Stromal cell of bone marrow (primary cell): ENCODE results near the gene FBL.
A peak's percentile ranks its signal among the peaks of the same experiment; 100 is the strongest.
"Not testable (repeated sequence)": the region's sequence is repeated elsewhere in the genome, so short reads cannot be mapped to it uniquely, and the experiment has no call there.

Experiments
- DNase-seq: peaks from one replicate; pipeline ENCODE4 v3.0.0-alpha.2; 2012; ENCODE audit warnings: low read depth

The FBL gene

DNA sequence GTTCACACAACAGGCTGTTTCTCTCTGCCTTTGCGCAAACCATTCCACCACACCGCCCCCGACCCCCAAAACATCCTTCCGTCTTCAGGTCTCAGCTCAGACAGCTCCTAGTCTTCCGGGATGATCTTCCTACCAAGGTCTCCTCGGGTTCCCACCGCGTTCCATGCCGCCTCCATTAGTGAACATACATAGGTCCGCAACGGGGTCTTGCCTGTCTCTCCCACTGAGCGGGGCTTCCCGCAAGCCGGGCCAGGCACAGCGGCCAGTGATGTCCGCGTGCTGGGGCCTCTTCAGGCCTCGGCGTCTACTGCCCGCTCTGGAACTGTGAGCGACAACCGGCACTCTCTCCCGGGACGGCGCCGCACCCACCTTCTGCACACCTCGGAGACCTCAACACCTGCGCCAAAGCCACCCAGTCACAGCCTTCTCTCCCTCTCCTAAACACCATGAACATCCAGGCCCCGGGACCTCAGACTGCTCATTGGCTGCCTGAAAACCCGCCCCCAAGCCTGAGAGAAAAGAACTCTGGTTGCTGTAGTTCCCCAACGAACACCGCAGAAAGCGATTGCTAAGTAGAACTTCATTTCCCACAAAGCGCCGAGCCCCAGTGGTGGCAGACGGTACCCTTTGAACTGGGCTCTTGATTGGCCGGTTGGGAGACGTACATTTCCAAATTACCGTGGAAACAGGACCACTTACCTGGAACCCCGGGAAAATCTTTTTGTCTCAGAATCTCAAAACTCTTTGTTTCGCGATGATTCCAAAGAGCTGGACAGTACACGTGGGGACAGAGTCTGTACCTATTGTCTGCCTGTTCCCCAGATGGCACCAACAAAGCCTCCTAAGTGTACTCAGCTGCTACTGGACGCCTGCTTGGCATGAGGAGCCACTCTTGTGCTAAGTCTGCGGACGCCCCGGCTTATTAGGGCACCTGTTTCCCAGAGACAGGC lies 21.8 kb downstream of the FBL start:
- peak; percentile 91 for DNase-seq

DNA sequence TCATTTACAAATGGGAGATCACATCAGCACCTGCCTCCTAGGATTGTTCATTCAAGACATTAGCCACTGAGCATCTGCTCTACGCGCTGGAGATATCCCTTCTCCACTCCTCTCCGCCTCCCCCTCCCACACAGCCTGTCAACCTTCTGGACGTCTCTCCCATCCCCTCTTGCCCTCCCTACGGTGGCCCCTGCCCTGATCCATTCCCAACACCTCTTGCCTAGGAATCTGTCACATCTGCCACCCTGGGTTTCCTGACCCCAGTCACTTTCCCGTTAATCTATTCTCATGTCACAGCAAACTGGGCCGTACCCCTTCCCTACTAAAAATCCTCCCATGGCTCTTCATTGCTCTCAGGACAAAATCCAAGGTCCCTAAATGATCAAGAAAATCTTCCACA lies 22.5 kb downstream of the FBL start:
- DNase-seq, result no peak

DNA sequence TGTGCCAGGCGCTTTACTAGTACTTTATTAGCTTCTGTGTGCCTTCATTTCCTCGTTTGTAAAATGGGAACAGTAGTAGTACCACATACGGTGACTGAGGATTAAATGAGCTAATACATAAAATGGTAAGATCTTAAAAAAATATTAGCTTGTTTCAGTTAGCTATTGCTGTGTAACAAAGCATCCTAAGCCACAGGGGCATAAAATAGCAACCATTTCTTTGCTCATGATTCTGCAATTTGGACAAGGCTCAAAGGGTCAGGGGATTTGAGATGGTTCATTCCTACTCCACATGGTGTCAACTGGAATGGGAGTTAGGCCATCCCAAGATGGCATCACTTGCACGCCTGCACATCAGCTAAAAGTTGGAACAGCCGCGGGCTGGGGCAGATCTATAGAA lies 25.5 kb downstream of the FBL start:
- no peak for DNase-seq

DNA sequence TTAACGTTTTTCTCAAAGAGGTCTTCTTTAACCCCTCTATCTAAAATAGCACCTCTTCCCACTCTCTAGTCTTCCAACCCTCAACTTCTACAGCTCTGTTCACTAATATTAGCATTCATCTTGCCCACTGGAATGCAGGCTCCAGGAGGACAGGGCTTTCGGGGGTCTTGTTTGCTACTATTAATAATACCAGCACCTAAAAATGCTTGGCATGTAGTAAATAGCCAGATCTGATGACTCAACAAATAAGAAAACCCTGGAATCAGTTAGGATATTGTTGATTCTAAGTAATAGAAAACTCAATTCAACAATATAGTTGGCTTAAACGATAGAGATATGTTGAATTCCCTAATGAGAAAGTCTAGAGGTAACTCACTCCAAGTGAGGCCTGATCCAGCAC lies 26.4 kb downstream of the FBL start:
- no peak for DNase-seq

DNA sequence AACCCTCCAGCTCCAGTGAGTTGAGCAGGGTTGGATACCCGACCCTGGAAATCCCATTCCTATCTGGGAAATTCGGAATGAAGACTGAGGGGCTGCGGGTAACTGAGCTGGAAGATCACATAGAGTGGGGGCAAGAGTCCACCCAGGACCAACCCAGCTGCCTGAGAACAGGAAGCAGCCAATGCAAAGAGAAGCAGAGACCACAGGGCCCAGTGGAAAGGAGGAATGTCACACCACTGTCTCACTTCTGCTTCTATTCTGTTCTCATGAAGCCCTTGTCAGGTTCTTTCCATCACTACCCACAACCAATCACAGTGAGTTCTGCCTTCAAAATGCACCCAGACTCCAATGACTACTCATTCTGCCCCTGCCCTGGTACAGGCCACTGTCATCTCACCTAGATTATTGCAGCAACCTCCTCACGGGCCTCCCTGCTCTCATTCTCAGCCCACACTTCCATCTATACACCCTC lies 27.5 kb downstream of the FBL start:
- no peak for DNase-seq

DNA sequence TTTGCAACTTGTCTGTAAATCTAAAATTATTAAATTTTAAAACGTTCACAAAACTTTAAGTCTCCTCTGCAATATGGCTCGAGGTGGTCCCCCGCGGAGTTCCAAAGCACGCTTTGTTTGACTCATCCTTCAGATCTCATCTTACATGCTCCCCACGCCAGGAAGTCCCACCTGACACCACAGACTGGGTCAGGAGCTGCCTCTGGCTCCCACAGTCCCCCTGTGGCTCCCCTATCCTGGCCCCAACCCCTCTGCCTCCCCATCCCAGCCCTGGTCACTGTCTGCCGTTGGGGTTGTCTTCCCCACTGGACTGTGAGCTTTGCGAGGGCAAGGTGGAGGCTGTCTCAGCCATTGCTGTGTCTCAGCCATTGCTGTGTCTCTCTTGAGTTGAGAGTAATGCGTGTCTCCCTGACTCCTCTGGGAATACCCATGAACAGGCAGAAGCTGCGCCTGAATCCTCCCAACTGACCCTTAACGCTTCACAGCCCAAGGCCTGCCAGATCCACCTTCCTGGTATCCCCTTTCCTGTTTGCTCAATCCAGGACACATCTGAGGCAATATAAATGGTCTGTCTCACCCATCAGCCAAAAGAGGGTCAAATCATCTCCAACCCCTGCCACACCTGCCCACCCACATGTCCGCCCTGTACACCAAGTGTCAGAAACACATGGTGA lies 28.2 kb downstream of the FBL start:
- DNase-seq, result no peak

DNA sequence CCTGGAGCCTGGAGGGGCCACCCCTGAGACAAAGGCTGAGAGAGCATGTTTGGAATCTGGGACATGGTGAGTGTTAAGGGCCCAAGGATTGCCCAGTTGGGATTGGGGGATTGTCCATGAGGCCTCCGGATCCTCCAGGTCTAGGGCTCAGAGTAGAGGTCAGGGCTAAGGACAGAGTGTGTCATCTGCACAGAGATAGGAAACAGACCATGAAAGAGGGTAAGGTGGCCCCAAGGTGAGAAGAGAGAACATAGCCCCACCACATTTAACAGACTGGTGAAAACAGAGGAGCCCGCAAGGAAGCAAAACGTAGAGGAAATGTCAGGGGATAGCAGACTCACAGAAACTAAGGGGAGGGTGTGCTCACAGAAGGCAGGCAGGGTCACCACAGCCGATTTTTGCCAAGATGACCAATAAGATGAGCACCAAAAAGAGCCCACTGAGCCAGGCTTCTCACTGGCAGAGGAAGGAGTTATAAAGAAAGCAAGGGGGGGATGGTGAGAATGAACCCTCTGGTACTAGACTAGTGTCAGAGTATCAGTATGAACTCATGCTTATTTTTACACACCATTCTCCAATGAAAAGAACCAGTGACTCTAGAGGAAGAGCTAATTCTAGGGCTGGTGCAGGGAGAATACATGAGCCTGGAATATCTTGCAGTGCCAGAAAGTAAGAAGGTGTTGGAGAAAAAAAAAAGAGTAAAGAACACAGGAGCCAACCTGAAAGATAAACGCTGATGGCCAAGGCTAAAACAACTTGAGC lies 29.7 kb downstream of the FBL start:
- DNase-seq, result no peak

DNA sequence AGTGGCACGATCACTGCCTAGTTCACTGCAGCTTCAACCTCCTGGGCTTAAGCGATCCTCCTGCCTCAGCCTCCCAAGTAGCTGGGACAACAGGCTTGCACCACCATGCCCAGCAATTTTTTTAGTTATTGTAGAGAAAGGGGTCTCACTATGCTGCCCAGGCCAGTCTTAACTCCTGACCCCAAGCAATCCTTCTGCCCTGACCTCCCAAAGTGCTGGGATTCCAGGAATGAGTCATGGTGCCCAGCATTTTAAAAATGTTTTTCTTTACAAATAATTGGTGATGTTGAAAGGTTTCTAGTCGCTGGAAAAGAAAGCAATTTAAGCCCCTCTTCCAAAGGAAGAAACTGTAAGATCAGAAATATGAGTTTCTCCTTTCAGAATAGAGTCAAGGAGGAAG lies 31.6 kb downstream of the FBL start:
- DNase-seq, result no peak

DNA sequence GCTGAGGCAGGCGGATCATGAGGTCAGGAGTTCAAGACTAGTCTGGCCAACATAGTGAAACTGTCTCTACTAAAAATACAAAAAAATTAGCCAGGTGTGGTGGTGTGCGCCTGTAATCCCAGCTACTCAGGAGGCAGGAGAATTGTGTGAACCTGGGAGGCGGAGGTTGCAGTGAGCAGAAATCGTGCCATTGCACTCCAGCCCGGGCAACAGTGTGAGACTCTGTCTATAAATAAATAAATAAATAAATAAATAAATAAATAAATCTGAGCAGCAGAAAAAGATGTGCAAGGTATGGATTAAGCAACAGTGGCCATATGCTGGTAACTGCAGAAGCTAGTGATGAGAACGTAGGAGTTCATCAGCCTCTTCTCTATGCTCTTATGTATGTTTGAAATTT lies 32.1 kb downstream of the FBL start:
- not testable (repeated sequence) for DNase-seq

DNA sequence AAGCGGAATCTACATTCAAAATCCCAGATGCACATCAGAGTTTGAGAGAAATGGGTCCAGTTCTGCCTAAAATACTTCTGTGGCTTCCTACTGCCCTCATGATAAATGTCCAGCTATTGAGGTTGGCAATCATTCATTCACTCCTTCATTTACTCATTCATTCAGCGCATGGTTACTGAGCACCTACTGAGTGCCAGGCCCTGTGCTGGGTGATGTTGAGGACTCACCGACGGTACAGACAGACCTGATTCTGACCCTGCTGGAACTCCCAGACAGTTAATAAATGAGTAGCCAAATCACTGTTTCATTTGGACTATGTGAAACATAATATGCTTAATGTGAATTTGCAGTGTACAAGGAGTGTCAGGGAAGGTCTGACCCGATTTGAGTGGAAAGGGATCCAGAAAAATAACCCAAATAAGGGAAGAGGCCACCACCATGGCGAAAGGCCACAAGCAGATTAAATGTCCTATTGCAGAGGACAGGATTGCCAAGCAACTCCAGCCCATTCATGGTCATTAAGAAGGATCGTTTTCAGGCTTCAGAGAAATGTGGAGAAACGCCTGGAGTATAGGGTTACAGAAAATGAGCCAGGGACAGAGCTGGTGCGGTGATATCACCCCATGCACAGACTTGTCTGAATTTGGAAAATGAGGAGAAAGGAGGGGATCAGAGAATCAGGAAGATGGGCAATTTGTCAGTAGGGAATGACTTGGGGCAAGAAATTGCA lies 32.8 kb downstream of the FBL start:
- DNase-seq, result no peak

DNA sequence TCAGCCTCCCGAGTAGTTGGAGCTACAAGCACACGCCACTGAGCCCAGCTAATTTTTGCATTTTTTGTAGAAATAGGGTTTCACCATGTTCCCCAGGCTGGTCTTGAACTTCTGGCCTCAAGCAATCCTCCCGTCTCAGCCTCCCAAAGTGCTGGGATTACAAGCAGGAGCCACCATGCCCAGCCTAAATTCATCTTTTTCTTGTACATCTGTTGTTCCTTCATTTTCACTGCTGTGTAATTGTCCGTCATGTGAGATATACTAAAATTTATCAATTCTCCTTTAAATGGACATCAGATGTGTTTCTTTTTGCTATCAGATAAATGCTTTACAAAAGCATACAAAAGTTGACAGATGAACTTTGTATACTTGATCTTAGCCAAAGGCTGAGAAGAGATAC lies 35.1 kb downstream of the FBL start:
- DNase-seq, result no peak

DNA sequence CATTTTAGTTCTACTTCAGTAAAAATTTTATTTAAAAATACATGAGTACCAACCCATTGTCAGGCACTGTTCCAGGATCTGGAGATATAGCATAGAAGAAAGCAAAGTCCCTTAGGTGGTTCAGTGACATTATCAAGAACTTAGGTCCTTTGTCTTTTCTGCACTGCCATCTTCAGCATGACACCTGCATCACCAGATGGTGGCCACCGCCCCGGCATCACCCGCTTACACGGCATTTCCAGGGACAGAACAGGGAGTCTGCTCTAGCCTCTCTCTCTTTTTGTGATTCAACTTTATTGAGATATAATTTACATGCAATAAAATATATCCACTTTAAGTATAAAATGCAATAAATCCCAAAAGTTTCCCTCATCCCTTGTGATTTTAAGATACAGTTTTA lies 35.8 kb downstream of the FBL start:
- DNase-seq, result no peak

DNA sequence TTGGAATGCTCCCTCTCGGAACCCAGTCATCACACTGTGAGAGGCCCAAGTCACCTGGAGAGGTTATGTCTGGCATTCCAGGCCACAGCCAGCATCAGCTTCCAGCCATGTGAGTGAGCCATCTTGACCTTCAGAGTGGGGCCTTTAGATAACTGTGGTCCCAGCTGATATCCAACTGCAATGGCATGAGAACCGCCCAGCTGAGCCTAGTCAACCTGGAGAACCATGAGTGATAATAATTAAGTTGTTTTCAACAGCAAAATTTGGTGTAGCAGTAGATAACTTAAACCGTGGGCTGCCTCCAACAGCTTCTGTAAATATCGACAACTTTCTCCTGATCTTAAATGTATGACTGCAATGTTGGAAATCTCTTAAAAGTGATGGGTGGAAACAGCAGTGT lies 36.8 kb downstream of the FBL start:
- DNase-seq, result no peak

DNA sequence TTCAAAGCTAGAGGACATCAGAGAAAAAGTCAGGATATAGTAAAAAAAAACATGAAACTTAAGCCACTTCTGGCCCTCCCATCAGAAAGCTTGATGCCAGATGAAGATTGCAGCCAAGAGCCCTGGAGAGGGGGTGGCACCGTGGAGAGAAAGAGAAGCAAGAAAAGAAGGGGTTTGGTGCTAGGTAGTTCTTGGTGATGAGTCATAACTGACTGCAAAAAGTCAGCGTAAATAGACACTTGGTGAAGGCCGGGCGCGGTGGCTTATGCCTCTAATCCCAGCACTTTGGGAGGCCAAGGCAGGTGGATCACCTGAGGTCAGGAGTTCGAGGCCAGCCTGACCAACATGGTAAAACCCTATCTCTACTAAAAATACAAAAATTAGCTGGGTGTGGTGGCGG lies 37.5 kb downstream of the FBL start:
- DNase-seq, result not testable (repeated sequence)

DNA sequence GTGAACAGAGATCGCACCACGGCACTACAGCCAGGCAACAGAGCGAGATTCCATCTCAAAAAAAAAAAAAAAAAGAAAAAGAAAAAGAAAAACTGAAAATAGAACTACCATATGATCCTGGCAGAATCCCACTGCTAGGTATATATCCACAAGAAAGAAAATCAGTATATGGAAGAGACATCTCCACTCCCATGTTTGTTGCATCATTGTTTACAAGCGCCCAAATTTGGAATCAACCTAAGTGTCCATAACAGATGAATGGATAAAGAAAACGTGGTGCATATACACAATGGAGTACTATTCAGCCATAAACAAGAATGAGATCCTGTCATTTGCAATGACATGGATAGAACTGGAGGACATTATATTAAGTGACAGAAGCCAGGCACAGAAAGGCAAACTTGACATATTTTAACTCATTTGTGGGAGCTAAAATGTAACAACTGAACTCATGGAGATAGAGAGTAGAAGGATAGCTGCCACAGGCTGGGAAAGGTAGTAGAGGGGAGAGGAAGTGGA lies 38.3 kb downstream of the FBL start:
- no peak for DNase-seq

DNA sequence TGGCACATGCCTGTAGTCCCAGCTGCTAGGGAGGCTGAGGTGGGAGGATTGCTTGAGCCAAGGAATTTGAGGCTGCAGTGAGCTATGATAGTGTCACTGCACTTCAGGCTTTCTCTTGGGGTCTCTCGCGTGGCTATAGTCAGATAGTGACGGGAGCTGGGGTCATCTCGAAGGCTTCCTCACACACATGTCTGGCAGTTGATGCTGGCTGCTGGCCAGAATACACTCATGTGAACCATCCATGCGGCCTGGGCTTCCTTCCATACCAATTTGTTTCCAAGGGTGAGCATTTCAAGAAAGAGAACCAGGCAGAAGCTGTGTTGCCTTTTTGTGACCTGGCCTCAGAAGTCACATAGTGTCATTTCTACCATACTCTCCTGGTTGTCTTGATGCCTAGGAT lies 41.1 kb downstream of the FBL start:
- no peak for DNase-seq

DNA sequence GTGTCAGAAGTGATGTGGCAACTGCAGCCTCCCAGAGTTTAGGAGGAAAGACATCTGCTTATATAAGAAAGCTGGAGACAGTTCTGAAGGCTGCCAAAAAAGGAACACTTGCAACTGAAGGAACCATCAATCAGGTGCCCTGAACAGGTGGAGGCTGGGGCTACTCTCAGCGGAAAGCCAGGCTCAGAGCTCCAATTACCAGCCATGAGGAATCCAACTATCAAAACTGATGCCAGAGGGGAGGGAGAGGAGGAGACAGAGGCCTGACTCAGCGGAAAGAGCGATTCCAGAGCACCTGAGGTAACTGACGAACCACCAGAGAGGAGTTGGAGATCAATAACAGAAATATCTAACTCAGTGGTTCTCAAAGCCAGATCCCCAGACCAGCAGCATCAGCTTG lies 43.2 kb downstream of the FBL start:
- DNase-seq, result no peak

DNA sequence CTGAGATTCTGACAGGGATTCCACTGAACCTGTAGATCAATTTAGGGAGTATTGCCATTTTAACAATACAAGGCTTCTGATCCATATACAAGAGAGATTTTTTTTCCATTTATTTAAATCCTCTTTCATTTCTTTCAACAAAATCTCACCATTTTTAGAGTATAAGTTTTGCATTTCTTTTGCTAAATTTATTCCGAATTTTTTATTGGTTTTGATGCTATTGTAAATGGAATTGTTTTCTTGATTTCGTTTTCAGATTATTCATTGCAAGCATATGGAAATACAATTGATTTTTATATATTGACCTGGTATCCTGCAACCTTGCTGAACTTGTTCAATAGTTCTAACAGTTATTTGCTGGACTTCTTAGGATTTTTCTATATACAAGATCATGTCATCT lies 49.1 kb downstream of the FBL start:
- no peak for DNase-seq

DNA sequence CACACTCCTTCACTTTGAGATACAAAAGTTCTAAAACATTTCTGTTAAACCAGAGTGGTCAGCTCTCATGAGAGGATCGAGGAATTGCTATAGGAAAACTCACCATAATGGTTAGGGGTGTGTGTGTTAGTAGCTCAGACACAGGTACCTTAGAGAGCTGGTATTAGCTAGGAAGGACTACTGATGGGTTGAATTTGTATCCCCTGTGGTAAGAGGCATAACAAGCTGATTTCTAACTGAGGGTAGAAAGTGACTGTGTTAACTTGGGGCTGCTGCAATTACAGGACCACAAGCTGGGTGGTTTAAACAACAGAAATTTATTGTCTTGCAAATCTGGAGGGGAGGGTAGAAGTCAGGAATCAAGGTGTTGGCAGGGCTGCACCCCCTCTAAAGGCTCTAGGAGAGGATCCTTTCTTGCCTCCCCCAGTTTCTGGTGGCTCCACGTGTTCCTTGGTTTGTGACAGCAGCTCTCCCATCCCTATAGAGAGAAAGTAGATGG lies 50.1 kb downstream of the FBL start:
- DNase-seq, result no peak

DNA sequence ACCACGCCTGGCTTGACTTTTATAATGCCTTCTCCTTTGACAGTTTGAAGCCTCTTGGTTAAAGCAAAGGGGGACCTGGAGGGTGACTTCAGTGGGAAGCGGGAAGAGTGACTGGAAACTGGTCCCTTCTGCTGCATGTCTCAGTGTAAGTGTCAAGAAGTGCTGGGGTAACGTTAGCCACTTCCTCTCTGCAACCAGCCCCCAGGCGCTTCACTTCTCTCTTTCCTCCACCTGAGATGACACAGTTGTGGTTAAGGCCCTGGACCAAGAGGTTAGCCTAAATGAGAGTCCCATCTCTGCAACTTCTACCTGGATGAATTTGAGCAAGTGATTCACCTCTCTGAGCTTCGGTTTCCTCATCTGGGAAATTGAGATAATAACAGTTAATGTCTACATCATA lies 51.2 kb downstream of the FBL start:
- no peak for DNase-seq

DNA sequence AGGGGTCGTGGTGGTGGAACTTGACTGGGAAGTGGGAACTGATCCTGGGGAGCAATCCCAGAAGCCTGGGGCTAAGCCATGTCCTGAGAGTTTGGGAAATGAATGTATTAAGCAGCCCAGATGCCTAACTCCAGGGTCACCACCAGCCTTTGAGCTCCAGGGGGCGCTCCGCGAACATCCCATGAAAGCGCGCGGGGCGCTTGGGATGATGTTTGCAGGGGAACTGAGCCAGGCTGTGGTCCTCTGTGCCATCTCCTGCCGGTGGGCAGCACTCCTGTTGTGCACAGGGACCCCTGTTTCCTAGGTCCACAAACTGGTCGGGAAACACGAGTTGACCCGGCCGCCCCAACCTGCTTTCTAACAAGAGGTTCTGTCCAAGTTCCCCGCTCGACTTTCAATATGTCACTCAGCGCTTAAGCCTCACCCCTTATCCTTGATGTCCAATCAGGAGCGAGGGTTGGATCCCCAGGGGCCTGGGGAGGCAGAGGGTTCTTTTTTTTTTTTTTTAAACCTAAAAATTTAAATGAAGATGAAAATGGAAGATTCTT lies 53.1 kb downstream of the FBL start:
- DNase-seq, result peak; percentile 91
